Inflammatory macrophage treated with lipopolysaccharide for 4 hours (primary cell): Measurements from ENCODE around the gene CCNA2.

Experiments used
- DNase-seq: peaks from one replicate; pipeline ENCODE4 v3.0.0-alpha.2; 2020

CCNA2 gene

GRCh38 chr4:121823505-121824170 lies at the start of gene CCNA2:
Gene CCNA2 (minus strand): TSS chr4:121823883. CDS start chr4:121823628, 255 bp downstream.
- DNase-seq = peak; percentile 97

- DNase-seq = peak; percentile 95
These were observed 46.4 kb upstream of the CCNA2 start, which contains the start of gene BBS7 for GRCh38 chr4:121869841-121870822. Gene BBS7 (minus strand): TSS chr4:121870474. CDS start chr4:121870313, 161 bp downstream.

GRCh38 chr4:121863799-121864198 lies 40.1 kb upstream of the CCNA2 start:
- DNase-seq = no peak

GRCh38 chr4:121861426-121861825 lies 37.7 kb upstream of the CCNA2 start:
- no peak for DNase-seq

GRCh38 chr4:121860121-121860520 lies 36.4 kb upstream of the CCNA2 start:
- DNase-seq = no peak

GRCh38 chr4:121851354-121851753 lies 27.7 kb upstream of the CCNA2 start:
- DNase-seq = no peak

- DNase-seq = no peak
These were observed 23.0 kb upstream of the CCNA2 start for GRCh38 chr4:121846662-121847061.

- no peak for DNase-seq
These were observed 19.2 kb upstream of the CCNA2 start for GRCh38 chr4:121842862-121843261.

GRCh38 chr4:121838136-121838535 lies 14.5 kb upstream of the CCNA2 start:
- peak; percentile 55 for DNase-seq

GRCh38 chr4:121829511-121829910 lies 5.8 kb upstream of the CCNA2 start:
- DNase-seq = no peak

GRCh38 chr4:121827853-121828252 lies 4.2 kb upstream of the CCNA2 start:
- no peak for DNase-seq

GRCh38 chr4:121824950-121825349 lies 1.3 kb upstream of the CCNA2 start:
- no peak for DNase-seq

GRCh38 chr4:121824171-121824527 lies 466 bp upstream of the CCNA2 start:
- DNase-seq = no peak

- peak; percentile 57 for DNase-seq
These were observed 733 bp downstream of the CCNA2 start for GRCh38 chr4:121822796-121823504.

- no peak for DNase-seq
These were observed 1.6 kb downstream of the CCNA2 start for GRCh38 chr4:121822047-121822446.

- peak; percentile 7 for DNase-seq
These were observed 4.3 kb downstream of the CCNA2 start for GRCh38 chr4:121819216-121819965.

GRCh38 chr4:121818215-121818614 lies 5.5 kb downstream of the CCNA2 start:
- no peak for DNase-seq

- DNase-seq = no peak
These were observed 6.0 kb downstream of the CCNA2 start for GRCh38 chr4:121817701-121818100.

GRCh38 chr4:121817006-121817405 lies 6.7 kb downstream of the CCNA2 start:
- DNase-seq = no peak

- DNase-seq = no peak
These were observed 8.9 kb downstream of the CCNA2 start for GRCh38 chr4:121814756-121815155.

GRCh38 chr4:121811122-121811521 lies 12.6 kb downstream of the CCNA2 start:
- DNase-seq = no peak

GRCh38 chr4:121806411-121806810 lies 17.3 kb downstream of the CCNA2 start:
- DNase-seq = no peak

- DNase-seq = no peak
These were observed 22.0 kb downstream of the CCNA2 start for GRCh38 chr4:121801715-121802075.
